GDM1 (cell line): ENCODE results near the gene TNK2.
A peak's percentile ranks its signal among the peaks of the same experiment; 100 is the strongest.
"Not testable (repeated sequence)": the region's sequence is repeated elsewhere in the genome, so short reads cannot be mapped to it uniquely, and the experiment has no call there.

Experiments used
- DNase-seq: peaks from one replicate; lab custom pipeline; 2025; lab: John Stamatoyannopoulos, UW

Gene TNK2

DNA sequence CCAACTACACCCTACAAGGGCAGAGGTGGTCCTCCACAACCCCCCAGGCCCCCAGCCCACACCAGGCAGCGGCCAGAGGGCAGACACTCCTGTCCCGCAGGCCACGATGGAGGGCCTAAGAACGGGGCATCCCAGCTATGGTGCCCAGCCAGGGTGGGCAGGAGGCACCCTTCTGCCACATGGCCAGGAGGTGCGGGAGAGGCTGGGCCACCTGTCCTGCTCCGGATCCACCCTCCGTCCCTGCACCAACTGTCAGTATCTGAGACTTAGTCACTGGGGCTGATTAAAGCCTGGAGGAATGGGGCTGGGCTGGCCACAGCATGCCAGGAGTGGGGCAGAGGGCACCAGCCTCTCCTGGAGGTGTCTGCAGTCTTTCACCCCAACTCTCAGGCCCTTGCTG is 37.9 kb downstream of the TNK2 start:
- DNase-seq: no peak

- DNase-seq: no peak
Observed at GRCh38 chr3:195869413-195870001, 38.8 kb downstream of the TNK2 start.

- no peak for DNase-seq
Observed at GRCh38 chr3:195868866-195869412, 39.4 kb downstream of the TNK2 start.

- DNase-seq: no peak
Observed at GRCh38 chr3:195868336-195868865, 40.0 kb downstream of the TNK2 start.

DNA sequence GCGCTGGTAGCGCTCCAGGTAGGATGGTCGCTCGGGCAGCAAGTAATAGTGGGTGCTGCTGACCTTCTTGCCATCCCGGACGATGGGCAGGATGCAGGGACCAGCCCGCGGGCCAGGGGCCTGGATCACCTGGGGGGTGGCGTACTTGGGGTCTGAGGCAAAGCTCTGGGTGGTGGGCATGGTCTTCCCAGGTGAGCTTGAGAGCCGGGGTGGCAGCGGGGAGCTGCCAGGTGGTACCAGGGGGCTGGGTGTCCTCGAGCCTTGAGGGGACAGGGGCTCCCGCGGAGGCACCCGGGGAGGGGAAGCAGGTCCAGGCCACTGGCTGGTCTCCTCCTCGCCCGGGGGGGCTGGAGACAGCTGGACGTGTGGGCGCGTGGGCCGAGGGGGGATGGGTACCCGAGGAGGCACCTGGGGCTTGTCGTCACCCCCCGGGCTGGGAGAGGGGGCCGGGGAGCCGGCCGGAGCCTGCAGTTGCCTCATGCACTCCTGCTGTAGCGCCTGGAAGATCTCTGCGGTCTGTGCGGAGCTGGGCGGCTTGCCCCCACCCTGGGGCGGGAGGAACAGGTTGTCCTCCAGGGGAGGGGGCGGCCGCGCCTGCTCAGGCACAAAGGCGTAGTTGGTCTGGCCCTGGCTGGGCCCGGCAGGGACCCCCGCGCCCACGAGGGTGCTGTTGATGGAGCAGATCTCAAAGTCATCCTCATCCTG is 40.6 kb downstream of the TNK2 start:
- DNase-seq: no peak

DNA sequence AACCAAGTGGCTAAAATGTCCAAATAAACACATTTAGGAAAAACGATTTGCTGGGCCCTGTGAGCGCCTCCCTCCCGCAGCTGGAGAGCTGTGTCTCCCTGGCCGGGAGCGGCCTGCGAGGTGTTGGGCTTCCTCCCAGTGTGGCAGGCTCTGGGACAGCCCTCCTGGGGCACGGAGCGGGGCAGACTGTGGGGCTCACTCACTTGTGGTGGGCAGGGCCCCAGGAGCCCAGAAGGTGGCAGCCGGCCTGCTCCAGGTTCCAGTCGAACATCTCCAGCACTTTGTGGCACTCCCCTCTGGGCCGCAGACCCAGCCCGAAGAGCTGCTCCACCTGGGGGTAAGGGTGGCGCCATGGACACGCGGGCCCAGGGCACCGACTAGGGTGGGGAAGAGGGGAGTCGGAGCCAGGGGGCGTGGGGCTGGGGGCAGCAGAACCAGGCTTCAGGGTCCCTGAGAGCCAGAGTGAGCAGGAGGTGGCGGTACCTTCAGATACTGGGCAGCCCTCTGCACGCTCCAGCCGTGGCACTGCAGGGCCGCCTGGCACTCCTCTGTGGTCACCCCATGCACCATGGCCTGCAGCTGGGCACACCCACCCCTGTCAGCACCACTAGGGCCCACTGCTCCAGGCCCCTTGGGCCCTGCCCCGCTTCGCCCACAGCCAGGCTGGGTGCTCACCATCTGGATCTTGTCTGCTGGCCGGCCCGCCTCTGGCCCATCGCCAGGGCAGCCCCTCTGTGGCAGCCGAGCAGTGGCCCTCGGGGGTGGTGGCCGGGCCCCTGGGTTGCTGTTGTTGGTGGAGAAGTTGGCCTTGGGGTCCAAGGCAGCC is 41.5 kb downstream of the TNK2 start:
- DNase-seq: no peak

- DNase-seq: no peak
Observed at GRCh38 chr3:195865752-195866151, 42.6 kb downstream of the TNK2 start.

DNA sequence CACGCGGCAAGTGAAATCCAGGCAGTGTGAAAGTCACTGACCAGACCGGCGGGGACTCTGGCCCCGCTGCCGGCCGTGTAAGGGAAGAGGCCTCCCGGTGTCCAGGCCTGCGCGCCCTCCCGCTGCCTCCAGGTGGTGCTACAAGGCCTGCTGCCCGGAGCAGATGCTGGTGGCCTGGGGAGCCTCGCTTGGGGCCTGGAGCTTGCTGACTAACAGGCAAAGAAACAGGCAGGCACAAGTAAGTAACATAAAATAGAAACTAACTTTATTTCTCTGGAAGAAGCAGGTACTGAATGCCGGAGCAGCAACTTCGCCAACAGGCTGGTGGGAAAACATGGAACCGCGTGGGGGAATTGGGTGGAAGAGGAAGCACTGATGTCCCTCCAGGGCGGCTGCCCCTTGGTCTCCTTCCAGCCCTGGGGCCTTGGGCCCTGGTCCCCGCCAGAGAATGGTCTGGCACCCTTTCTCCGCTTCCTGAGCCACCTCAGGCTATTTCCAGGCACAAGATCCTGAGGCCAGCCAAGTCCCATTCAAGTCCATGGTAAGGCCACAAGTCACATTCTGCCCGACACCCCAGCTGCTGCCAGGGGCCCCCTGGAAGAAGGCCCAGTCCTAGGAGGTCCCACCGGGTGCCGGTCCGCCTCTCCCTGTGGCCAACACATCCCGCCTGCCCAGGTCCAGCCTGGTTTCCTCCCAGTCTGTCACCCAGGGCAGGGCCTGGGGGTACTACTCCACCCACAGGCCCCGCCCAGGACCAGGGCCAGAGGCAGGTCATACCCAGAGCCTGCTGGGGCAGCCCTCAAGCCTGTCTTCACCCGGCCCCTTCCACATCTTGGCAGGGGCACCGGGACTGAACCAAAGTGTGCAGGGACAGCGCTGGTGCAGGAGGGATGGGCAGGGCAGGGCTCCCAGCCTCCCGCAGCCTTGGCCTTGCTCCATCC is 45.0 kb downstream of the TNK2 start:
- no peak for DNase-seq

GRCh38 chr3:195862318-195862717 is 46.0 kb downstream of the TNK2 start:
- not testable (repeated sequence) for DNase-seq

- no peak for DNase-seq
Observed at GRCh38 chr3:195860456-195860855, 47.9 kb downstream of the TNK2 start.

- DNase-seq: no peak
Observed at GRCh38 chr3:195859846-195860411, 48.4 kb downstream of the TNK2 start.

GRCh38 chr3:195859061-195859845 is 49.1 kb downstream of the TNK2 start:
- peak; percentile 19 for DNase-seq

DNA sequence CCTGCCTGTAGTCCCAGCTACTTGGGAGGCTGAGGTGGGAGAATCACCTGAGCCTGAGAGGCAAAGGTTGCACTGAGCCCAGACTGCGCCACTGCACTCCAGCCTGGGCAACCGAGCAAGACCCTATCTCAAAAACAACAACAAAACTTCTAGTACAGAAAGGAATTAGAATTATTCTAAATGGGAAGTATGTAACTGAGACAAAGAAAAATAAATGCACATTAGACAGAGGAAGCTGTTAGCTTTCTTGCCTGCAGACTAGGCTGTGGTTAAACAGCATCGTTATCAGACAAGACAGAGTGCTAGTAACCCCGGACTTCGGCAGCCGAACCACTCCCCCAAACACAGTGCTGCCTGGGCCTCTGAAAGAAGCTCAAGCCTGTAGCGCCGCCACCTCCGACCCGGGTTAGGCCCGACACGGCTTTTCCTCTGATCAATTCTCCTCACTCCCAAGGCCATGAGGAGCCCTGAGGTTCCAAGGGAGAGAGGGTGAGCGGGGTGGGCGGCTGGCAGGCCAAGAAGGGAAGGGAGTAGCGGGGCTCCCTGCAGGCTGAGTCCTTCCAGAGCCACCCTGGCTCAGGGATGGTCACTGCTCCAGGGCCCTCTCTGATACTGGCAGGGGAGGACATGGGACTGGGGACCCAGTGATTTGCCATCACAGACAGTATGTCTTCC is 51.8 kb downstream of the TNK2 start:
- DNase-seq: peak; percentile 76

DNA sequence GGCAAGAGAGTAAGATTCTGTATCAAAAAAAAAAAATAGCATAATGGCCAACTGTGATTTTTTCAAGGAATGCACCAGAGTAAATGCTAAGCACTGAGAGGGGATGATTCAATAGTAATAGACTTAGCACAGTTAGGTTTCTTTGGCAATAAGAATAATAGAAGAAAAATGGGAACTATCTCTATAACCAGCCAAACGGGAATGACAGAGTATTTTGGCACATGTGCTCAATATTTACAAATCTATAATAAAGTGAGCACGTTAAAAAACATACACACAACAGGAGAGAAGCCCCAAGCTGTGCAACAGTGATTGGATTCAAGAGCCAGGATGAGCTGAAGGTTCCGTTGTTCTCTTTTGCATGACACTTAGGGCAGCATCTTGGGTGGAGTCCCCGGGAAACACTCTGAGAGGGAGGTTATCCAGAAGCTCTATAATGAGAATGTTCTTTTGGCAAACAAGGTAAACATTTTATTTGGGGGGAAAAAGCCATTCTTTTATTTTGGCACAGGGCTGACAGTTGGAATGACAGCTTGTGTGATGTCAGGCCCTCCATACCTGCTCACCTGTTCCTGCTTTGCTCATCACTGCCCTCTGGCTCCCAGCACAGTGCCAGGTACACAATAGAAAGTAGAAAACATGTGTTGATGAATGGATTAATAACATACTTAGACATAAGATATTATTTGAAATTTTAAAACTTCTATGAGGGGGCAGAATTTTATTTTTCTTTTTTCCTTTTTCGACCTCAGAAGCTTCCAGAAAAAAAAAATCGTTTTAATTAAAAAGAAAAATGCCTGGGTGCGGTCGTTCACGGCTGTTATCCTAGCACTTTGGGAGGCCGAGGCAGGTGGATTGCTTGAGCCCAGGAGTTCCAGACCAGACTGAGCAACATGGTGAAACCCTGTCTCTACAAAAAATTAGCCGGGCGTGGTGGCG is 52.6 kb downstream of the TNK2 start:
- DNase-seq: no peak

- no peak for DNase-seq
Observed at GRCh38 chr3:195854628-195855294, 53.6 kb downstream of the TNK2 start.

- no peak for DNase-seq
Observed at GRCh38 chr3:195853996-195854395, 54.4 kb downstream of the TNK2 start.

- no peak for DNase-seq
Observed at GRCh38 chr3:195853036-195853435, 55.3 kb downstream of the TNK2 start.
